HepG2 (cell line): Measurements from ENCODE around the gene SERP1. TPM values are rescaled to one million over a fixed set of nuclear protein-coding genes. Genes with fewer than 3 reads are reported as not detected.

ENCODE experiments used
- ATAC-seq: fragments of 200-7000 bp; cut with Tn5 transposase; 3 replicates; pipeline ENCODE4 v1.9.1; 2020; ENCODE audit warnings: mild to moderate bottlenecking, moderate library complexity
- BruUV-seq: library from RNA; stranded (reverse); fragments of 400-500 nt; replicated peaks from 2 replicates; lab custom pipeline; 2021; lab: Mats Ljungman, UMichigan
- CTCF ChIA-PET: fragments of 300-600 bp; formaldehyde crosslinking; extraction: SDS; loops from one replicate; lab custom pipeline; 2021; ENCODE audit warnings: low total read pairs, inconsistent platforms, low intra/inter-chr PET ratio; lab: Yijun Ruan, JAX
- POLR2A ChIA-PET: fragments of 350-600 bp; sonication (Branson Sonifier 250); formaldehyde crosslinking; loops from one replicate; lab custom pipeline; 2020; ENCODE audit warnings: antibody characterized with exemption, inconsistent platforms; lab: Yijun Ruan, JAX
- DNase-seq: peaks from one replicate; pipeline ENCODE4 v3.0.0-alpha.2; 2015; ENCODE audit warnings: low spot score
- FAIRE-seq: peaks from 3 replicates; lab custom pipeline; 2011; peaks lifted over from hg19 to GRCh38; lab: Jason Lieb, UNC
- H2AFZ ChIP-seq: one replicate; pipeline ENCODE4 v1.6.1; 2011; ENCODE audit warnings: low read length, inconsistent platforms
- H3K27ac ChIP-seq: fragments of 300-600 bp; 3 replicates; pipeline ENCODE4 v1.8.0; 2011; ENCODE audit warnings: mixed run types, mild to moderate bottlenecking, mixed read lengths, low read length, inconsistent platforms; ENCODE audit not compliant: insufficient read depth; ENCODE audit errors: extremely low read length
- H3K27me3 ChIP-seq, 2 experiments: fragments of 200-600 bp in 1 of 2; 2 replicates in 1 of 2; 3 replicates in 1 of 2; pipeline versions ENCODE4 v1.6.0 to v1.8.0; 2011; ENCODE audit warnings: low read length in 2 of 2, mild to moderate bottlenecking in 2 of 2, moderate library complexity in 2 of 2, inconsistent platforms in 1 of 2; ENCODE audit not compliant: insufficient read depth in 2 of 2, control insufficient read depth in 1 of 2
- H3K36me3 ChIP-seq, 2 experiments: fragments of 200-600 bp in 1 of 2; replicated peaks in 1 of 2; 2 replicates in 1 of 2; 3 replicates in 1 of 2; pipeline versions ENCODE4 v1.5.1 to v1.8.0; 2011; ENCODE audit warnings: low read length in 2 of 2, inconsistent platforms in 1 of 2; ENCODE audit not compliant: insufficient read depth in 2 of 2, control insufficient read depth in 1 of 2
- H3K4me1 ChIP-seq: 2 replicates; pipeline ENCODE4 v1.5.1; 2012; ENCODE audit warnings: low read length, inconsistent platforms; ENCODE audit not compliant: insufficient read depth
- H3K4me2 ChIP-seq: 2 replicates; pipeline ENCODE4 v1.6.0; 2011; ENCODE audit warnings: low read depth, low read length, inconsistent platforms
- H3K4me3 ChIP-seq, 3 experiments: fragments of 200-600 bp in 1 of 3; sonication (generic), shearing (Covaris generic) in 1 of 3; replicated peaks in 1 of 3; 2 replicates each; pipeline ENCODE4 v1.5.1; 2011 to 2016; ENCODE audit warnings: low read length in 3 of 3, inconsistent platforms in 2 of 3, low read depth in 2 of 3, mild to moderate bottlenecking in 2 of 3, control low read depth in 1 of 3, mixed read lengths in 1 of 3; ENCODE audit not compliant: insufficient read depth in 1 of 3
- H3K79me2 ChIP-seq: one replicate; pipeline ENCODE4 v1.6.1; 2011; ENCODE audit warnings: low read length, inconsistent platforms; ENCODE audit not compliant: insufficient read depth
- H3K9ac ChIP-seq: 2 replicates; pipeline ENCODE4 v1.6.0; 2011; ENCODE audit warnings: mild to moderate bottlenecking, low read depth, low read length, inconsistent platforms; ENCODE audit not compliant: insufficient read depth
- H3K9me3 ChIP-seq: 2 replicates; pipeline ENCODE4 v1.5.1; 2012; ENCODE audit warnings: mild to moderate bottlenecking, low read length
- H4K20me1 ChIP-seq: 2 replicates; pipeline ENCODE4 v1.6.0; 2011; ENCODE audit warnings: inconsistent platforms, mild to moderate bottlenecking, low read length, moderate library complexity; ENCODE audit not compliant: insufficient read depth
- FOXA3 ChIP-seq: IDR thresholded peaks from 2 replicates; pipeline ENCODE4 v1.6.1; 2016; ENCODE audit warnings: missing genetic modification reagents, missing compliant biosample characterization
- PHF5A ChIP-seq: IDR thresholded peaks from one replicate; pipeline ENCODE4 v1.6.1; 2018; ENCODE audit warnings: low read depth, missing genetic modification reagents; ENCODE audit not compliant: unreplicated experiment
- POLR2A ChIP-seq, 2 experiments: IDR thresholded peaks; 2 replicates each; pipeline ENCODE4 v1.6.1; 2011; ENCODE audit warnings: low read depth in 2 of 2, low read length in 2 of 2, mild to moderate bottlenecking in 1 of 2, moderate library complexity in 1 of 2; ENCODE audit not compliant: insufficient read depth in 1 of 2
- SETDB1 ChIP-seq: sonication (generic); formaldehyde crosslinking; IDR thresholded peaks from 2 replicates; pipeline ENCODE4 v1.5.1; 2020; ENCODE audit warnings: missing genetic modification reagents, mild to moderate bottlenecking, borderline replicate concordance
- YEATS4 ChIP-seq: sonication (generic); formaldehyde crosslinking; IDR thresholded peaks from 2 replicates; pipeline ENCODE4 v1.4.0; 2020; ENCODE audit warnings: missing genetic modification reagents, borderline replicate concordance
- ZBTB40 ChIP-seq, 2 experiments: fragments of 450-650 bp in 1 of 2; sonication (generic) in 1 of 2; formaldehyde crosslinking in 1 of 2; IDR thresholded peaks; 2 replicates each; pipeline versions ENCODE4 v1.6.1 to v1.8.0; 2016 to 2022; ENCODE audit warnings: antibody characterized with exemption in 1 of 2, mild to moderate bottlenecking in 1 of 2, missing genetic modification reagents in 1 of 2
- ZNF235 ChIP-seq: sonication (generic); formaldehyde crosslinking; IDR thresholded peaks from 2 replicates; pipeline ENCODE4 v1.8.1; 2023; ENCODE audit warnings: mild to moderate bottlenecking, missing genetic modification reagents, borderline replicate concordance
- ZNF24 ChIP-seq: fragments of 450-650 bp; IDR thresholded peaks from 2 replicates; pipeline ENCODE4 v1.6.1; 2017; ENCODE audit warnings: antibody characterized with exemption, mild to moderate bottlenecking
- ZNF253 ChIP-seq: sonication (generic); formaldehyde crosslinking; IDR thresholded peaks from 2 replicates; pipeline ENCODE4 v1.8.0; 2022; ENCODE audit warnings: mild to moderate bottlenecking, missing genetic modification reagents, borderline replicate concordance
- WGBS: methylation state at CpG from one replicate; pipeline ENCODE4 v1.1.6; 2017; ENCODE audit warnings: low lambda C conversion rate; 5-methylcytosine and 5-hydroxymethylcytosine counted together
- in situ Hi-C: cut with HindIII; loops from 2 replicates; pipeline ENCODE4 v1.10.0; 2017; ENCODE audit warnings: low pct_unique_long_range_greater_than_20kb; ENCODE audit not compliant: extremely low pct_ligation_motif_present
- intact Hi-C: fragments of 100-400 bp; cut with micrococcal nuclease; formaldehyde crosslinking; loops from one replicate; pipeline ENCODE4 v1.10.0; 2022; ENCODE audit not compliant: unreplicated experiment
- polyA plus RNA-seq, 8 experiments: library from polyadenylated mRNA; depleted of rRNA in 3 of 8; stranded (reverse) in 7 of 8; unstranded in 1 of 8; fragments of >200 nt; fragmentation: Illumina TruSeq in 4 of 8; extraction: Trizol in 4 of 8; gene quantifications; 2 replicates each; pipeline versions ENCODE4 v1.2.1 to v1.2.3, GENCODE V29; 2011 to 2016; ENCODE audit warnings: low read depth in 4 of 8, missing spikeins in 1 of 8, mixed read lengths in 1 of 8; ENCODE audit not compliant: insufficient read depth in 1 of 8
- total RNA-seq, 5 experiments: library from RNA; depleted of rRNA; stranded (reverse); fragments of >200 nt; fragmentation: Illumina TruSeq; extraction: Trizol; gene quantifications; 2 replicates each; pipeline ENCODE4 v1.2.3, GENCODE V29; 2016; ENCODE audit warnings: low read depth in 1 of 5

SERP1 gene
- total and polyA plus RNA-seq, 2 of the 13 experiments (the other 11 are each of a cell fraction or from before 2014, with no cell fraction given) = 61.2 to 95.0 TPM

GRCh38 chr3:150543531-150543930 is 2.8 kb downstream of the SERP1 start:
- 94% methylated on average over 2 of the region's 2 CpGs for WGBS
- ATAC-seq (no peak), FAIRE-seq (no peak), DNase-seq (no peak)
- no peak overlapping the region for H3K9ac ChIP-seq
- H3K4me3 ChIP-seq = no peak overlapping the region
- H3K27ac ChIP-seq = no peak overlapping the region
- no peaks in the 10 kb centered on the region for H3K9me3 ChIP-seq
- TF ChIP-seq ZNF24 (no peak), ZNF253 (no peak), SETDB1 (CRISPR knock-in tag) (no peak), ZBTB40 (IDR thresholded peaks at IDR 0.05) (no peak), ZBTB40 (CRISPR knock-in tag; IDR thresholded peaks at IDR 0.05) (no peak), FOXA3 (CRISPR knock-in tag) (no peak), POLR2A (IDR thresholded peaks at IDR 0.05; ENCODE audit: insufficient read depth in 1 of 2, low read depth in 2 of 2, low read length in 2 of 2) (peak in 1 of 2 experiments; percentile 12; a peak in 2 of 4 replicates), YEATS4 (CRISPR knock-in tag) (no peak), ZNF235 (CRISPR knock-in tag) (no peak), PHF5A (CRISPR knock-in tag) (peak; percentile 17)
- intact Hi-C loops (loop anchor here (10.0 kb wide), 1 partner anchor 161 kb away; the partner anchor contains the start of gene ERICH6), in situ Hi-C loops (no loop called here)
- peak overlapping the region; percentile 67 for H3K4me2 ChIP-seq
- peaks cover 17% of the 10 kb centered on the region; the same call in 1 of the 2 replicates for H4K20me1 ChIP-seq
- peaks cover 55% of the 10 kb centered on the region for H3K79me2 ChIP-seq
- peaks cover 34% of the 10 kb centered on the region for H3K4me1 ChIP-seq
- peaks cover 0 to 7% of the 10 kb centered on the region in 2 experiments; a peak in 1 of 5 replicates for H3K27me3 ChIP-seq
- BruUV-seq = no TSS peak
- H3K36me3 ChIP-seq = peaks cover 2 to 12% of the 10 kb centered on the region in 2 experiments; a peak in 3 of 5 replicates
- H2AFZ ChIP-seq = no peak overlapping the region
- ChIA-PET POLR2A (no interaction called here), CTCF (no interaction called here)
